DOHH2 (cell line): ENCODE data around the gene PPARA.

Source experiments
- EZH2phosphoT487 ChIP-seq: fragments of 200-600 bp; sonication (generic); IDR thresholded peaks from 2 replicates; pipeline ENCODE4 v1.6.1; 2017; ENCODE audit warnings: borderline replicate concordance, mild to moderate bottlenecking, antibody characterized with exemption, low read length, moderate library complexity, mixed read lengths
- TF ChIP-seq, protein P1 (sequence below): fragments of 200-600 bp; sonication (generic); IDR thresholded peaks from one replicate; pipeline ENCODE4 v1.5.1; 2014; ENCODE audit warnings: antibody characterized with exemption, mild to moderate bottlenecking, low read depth, low read length; ENCODE audit not compliant: poor library complexity, severe bottlenecking

DNA sequence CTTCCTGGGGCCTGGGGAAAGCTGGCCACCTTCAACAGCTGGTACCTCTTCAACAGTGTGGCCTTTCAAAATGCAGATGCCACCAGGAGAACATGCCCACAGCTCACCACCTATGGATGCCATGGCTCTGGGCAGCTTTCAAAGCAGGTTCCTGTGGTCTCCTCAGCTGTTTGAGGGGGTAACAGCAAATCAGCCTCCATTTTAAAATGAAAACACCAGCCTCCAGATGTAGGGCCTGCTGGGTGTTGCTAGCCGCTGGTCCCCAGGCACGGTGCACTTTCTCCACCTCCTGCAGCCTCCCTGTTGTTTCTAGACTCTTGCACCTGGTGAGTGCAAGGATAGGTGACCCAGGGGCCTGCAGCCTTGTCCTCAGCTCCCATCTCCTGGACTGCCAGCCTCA, 89.7 kb downstream of the PPARA start:
- TF ChIP-seq, protein P1, sequence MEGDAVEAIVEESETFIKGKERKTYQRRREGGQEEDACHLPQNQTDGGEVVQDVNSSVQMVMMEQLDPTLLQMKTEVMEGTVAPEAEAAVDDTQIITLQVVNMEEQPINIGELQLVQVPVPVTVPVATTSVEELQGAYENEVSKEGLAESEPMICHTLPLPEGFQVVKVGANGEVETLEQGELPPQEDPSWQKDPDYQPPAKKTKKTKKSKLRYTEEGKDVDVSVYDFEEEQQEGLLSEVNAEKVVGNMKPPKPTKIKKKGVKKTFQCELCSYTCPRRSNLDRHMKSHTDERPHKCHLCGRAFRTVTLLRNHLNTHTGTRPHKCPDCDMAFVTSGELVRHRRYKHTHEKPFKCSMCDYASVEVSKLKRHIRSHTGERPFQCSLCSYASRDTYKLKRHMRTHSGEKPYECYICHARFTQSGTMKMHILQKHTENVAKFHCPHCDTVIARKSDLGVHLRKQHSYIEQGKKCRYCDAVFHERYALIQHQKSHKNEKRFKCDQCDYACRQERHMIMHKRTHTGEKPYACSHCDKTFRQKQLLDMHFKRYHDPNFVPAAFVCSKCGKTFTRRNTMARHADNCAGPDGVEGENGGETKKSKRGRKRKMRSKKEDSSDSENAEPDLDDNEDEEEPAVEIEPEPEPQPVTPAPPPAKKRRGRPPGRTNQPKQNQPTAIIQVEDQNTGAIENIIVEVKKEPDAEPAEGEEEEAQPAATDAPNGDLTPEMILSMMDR = no peak
- TF ChIP-seq EZH2phosphoT487 = no peak
